ENCODE measurements around the gene IQSEC3.

The IQSEC3 gene

DNA sequence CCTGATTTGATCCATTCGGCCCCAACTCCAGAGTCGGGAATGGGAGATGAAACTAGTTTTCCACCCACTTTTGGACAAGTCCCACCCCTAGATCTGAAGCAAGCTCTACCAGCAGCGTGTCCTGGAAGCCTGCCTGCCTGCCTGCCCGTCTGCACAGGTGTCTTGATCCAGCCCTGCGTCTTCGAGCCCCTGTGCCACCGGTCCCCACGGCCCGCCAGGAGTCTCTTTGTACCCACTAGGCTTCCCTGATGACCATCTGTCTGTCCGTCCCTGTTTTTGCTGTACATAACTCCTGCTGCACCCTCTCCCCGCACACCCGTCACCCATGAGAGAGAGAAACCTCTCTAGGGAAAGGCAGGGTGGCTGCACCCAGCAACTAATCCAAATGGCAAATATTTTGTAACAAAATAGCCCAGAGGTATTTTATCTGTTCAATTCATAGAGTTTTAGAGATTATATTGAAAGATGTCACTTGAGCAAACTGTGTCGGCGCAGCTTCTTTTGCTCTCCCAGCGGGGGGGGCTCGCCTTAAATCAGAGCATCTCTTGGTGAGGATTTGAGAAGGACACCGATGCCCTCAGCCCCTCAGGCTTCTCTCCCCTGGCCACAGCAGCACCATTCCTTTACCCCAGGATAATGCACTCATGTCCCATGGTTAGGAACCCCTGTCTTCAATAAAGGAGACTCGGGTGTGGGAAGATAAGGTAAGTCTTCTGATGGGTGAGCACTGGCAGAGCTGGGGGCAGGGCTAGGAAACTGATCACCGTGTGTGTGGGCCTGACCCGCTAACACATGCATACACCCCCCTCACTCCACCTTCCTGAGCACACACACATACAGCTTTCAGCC, 111.6 kb downstream of the IQSEC3 start:
- H3K4me2 ChIP-seq (ENCODE audit: low read depth, low read length, poor library complexity, severe bottlenecking), result peak overlapping the region; percentile 65
- no peaks in the 10 kb centered on the region for H3K9me3 ChIP-seq (ENCODE audit: insufficient read depth, low read depth, low read length)
- H3K9me2 ChIP-seq (replicated peaks; ENCODE audit: low read depth, low read length), result no peaks in the 10 kb centered on the region
- H3K27me3 ChIP-seq (ENCODE audit: insufficient read depth, low read length, poor library complexity, severe bottlenecking), result no peaks in the 10 kb centered on the region
- H3K4me1 ChIP-seq (ENCODE audit: insufficient read depth, low read length, poor library complexity, severe bottlenecking), result peaks cover 75% of the 10 kb centered on the region
- TF ChIP-seq EZH2phosphoT487 (IDR thresholded peaks at IDR 0.05; ENCODE audit: borderline replicate concordance), result no peak
- TF ChIP-seq, protein P1, sequence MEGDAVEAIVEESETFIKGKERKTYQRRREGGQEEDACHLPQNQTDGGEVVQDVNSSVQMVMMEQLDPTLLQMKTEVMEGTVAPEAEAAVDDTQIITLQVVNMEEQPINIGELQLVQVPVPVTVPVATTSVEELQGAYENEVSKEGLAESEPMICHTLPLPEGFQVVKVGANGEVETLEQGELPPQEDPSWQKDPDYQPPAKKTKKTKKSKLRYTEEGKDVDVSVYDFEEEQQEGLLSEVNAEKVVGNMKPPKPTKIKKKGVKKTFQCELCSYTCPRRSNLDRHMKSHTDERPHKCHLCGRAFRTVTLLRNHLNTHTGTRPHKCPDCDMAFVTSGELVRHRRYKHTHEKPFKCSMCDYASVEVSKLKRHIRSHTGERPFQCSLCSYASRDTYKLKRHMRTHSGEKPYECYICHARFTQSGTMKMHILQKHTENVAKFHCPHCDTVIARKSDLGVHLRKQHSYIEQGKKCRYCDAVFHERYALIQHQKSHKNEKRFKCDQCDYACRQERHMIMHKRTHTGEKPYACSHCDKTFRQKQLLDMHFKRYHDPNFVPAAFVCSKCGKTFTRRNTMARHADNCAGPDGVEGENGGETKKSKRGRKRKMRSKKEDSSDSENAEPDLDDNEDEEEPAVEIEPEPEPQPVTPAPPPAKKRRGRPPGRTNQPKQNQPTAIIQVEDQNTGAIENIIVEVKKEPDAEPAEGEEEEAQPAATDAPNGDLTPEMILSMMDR (conservative IDR thresholded peaks at IDR 0.05; ENCODE audit: low read length), result no peak
- no peaks in the 10 kb centered on the region for H3K79me2 ChIP-seq (ENCODE audit: insufficient read depth, low read length)
- no peaks in the 10 kb centered on the region for H3F3A ChIP-seq (ENCODE audit: low read depth)
- H2AFZ ChIP-seq (ENCODE audit: low read length), result no peak overlapping the region
- H3K9ac ChIP-seq (ENCODE audit: low read depth, low read length, poor library complexity, severe bottlenecking), result peak overlapping the region; percentile 53
- H4K20me1 ChIP-seq (ENCODE audit: insufficient read depth, low read length, poor library complexity, severe bottlenecking), result no peaks in the 10 kb centered on the region
- H3K36me3 ChIP-seq (ENCODE audit: insufficient read depth, low read length), result no peaks in the 10 kb centered on the region
- no peak overlapping the region for H3K4me3 ChIP-seq (ENCODE audit: low read length, poor library complexity, severe bottlenecking)

DNA sequence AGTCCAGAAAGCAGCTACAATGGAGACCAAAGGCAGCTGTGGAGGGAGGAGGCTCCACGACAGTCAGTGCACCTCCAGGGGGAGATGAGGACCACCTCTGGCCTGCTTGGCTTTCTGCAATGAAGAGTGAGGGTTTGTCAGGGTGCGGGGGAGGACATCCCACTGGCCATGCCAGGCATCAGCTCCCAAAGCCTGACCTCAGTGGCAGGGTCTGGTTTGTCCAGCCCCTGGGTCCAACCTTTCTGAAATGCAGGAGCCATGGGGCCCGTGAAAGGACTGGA, 112.2 kb downstream of the IQSEC3 start:
- Histone ChIP-seq H3K9me3 (ENCODE audit: insufficient read depth, low read depth, low read length) (no peaks in the 10 kb centered on the region), H3K27me3 (ENCODE audit: insufficient read depth, low read length, poor library complexity, severe bottlenecking) (no peaks in the 10 kb centered on the region), H3K4me3 (ENCODE audit: low read length, poor library complexity, severe bottlenecking) (peak overlapping the region; percentile 19), H3K79me2 (ENCODE audit: insufficient read depth, low read length) (no peaks in the 10 kb centered on the region), H3K4me2 (ENCODE audit: low read depth, low read length, poor library complexity, severe bottlenecking) (peak overlapping the region; percentile 65), H3K9ac (ENCODE audit: low read depth, low read length, poor library complexity, severe bottlenecking) (peak overlapping the region; percentile 53), H4K20me1 (ENCODE audit: insufficient read depth, low read length, poor library complexity, severe bottlenecking) (no peaks in the 10 kb centered on the region), H3F3A (ENCODE audit: low read depth) (no peaks in the 10 kb centered on the region), H2AFZ (ENCODE audit: low read length) (no peak overlapping the region), H3K4me1 (ENCODE audit: insufficient read depth, low read length, poor library complexity, severe bottlenecking) (peaks cover 69% of the 10 kb centered on the region), H3K9me2 (replicated peaks; ENCODE audit: low read depth, low read length) (no peaks in the 10 kb centered on the region), H3K36me3 (ENCODE audit: insufficient read depth, low read length) (no peaks in the 10 kb centered on the region)
- TF ChIP-seq, protein P1 (conservative IDR thresholded peaks at IDR 0.05; ENCODE audit: low read length), result peak; percentile 29; the same call in 1 of the 2 replicates
- no peak for TF ChIP-seq EZH2phosphoT487 (IDR thresholded peaks at IDR 0.05; ENCODE audit: borderline replicate concordance)

DNA sequence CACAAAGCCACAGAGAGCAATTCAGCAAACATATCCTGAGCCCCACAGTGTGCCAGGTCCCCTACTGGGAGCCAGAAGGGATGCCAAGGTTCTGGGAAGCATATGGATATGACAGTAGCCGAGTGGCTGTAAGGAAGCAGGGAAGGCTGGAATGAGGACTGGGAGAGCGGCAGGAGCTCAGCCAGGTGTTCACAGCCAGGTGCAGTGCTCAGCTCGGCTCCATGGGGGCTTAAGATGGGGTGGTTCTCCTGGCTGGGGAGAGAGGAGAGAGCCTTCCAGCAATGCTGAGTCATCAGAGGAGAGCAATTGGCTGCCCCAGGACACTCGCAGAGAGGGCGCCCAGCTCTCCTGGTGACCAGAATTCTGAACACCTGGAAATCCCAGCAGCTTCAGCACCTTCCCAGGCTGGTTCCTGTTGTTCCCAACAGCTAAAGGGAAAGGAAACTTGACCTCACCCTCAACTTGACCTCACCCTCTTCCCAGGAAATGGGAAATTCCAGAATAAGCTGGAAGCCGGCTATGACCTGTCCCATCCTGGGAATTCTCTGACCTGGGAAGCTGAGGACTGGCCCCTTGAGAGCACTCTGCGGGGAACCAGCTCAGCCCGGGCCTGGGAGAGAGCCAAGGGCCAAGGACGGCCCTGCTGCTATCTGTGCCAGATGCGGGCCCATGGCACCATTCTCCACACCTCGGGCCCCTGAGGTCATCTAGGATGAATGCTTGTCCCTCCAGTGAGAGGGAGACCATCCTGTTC, 112.7 kb downstream of the IQSEC3 start:
- H3F3A ChIP-seq (ENCODE audit: low read depth), result no peaks in the 10 kb centered on the region
- no peak for TF ChIP-seq EZH2phosphoT487 (IDR thresholded peaks at IDR 0.05; ENCODE audit: borderline replicate concordance)
- H3K9me3 ChIP-seq (ENCODE audit: insufficient read depth, low read depth, low read length), result no peaks in the 10 kb centered on the region
- H3K9ac ChIP-seq (ENCODE audit: low read depth, low read length, poor library complexity, severe bottlenecking), result peak overlapping the region; percentile 53
- peaks cover 65% of the 10 kb centered on the region for H3K4me1 ChIP-seq (ENCODE audit: insufficient read depth, low read length, poor library complexity, severe bottlenecking)
- H3K4me3 ChIP-seq (ENCODE audit: low read length, poor library complexity, severe bottlenecking), result peak overlapping the region; percentile 48
- no peaks in the 10 kb centered on the region for H3K27me3 ChIP-seq (ENCODE audit: insufficient read depth, low read length, poor library complexity, severe bottlenecking)
- no peaks in the 10 kb centered on the region for H3K36me3 ChIP-seq (ENCODE audit: insufficient read depth, low read length)
- H3K9me2 ChIP-seq (replicated peaks; ENCODE audit: low read depth, low read length), result no peaks in the 10 kb centered on the region
- no peak overlapping the region for H2AFZ ChIP-seq (ENCODE audit: low read length)
- no peaks in the 10 kb centered on the region for H3K79me2 ChIP-seq (ENCODE audit: insufficient read depth, low read length)
- H4K20me1 ChIP-seq (ENCODE audit: insufficient read depth, low read length, poor library complexity, severe bottlenecking), result no peaks in the 10 kb centered on the region
- peak overlapping the region; percentile 65 for H3K4me2 ChIP-seq (ENCODE audit: low read depth, low read length, poor library complexity, severe bottlenecking)

Data from Loucy (cell line).